HL-60 (cell line): ENCODE data around the gene P2RY14.
A peak's percentile ranks its signal among the peaks of the same experiment; 100 is the strongest.

Experiments used
- DNase-seq, 2 experiments: peaks; one replicate each; pipeline ENCODE4 v3.0.0-alpha.2; 2010 to 2020; ENCODE audit warnings: low read depth in 1 of 2, low spot score in 1 of 2
- H3K27ac ChIP-seq: fragments of 250-450 bp; sonication (Bioruptor Pico); replicated peaks from 2 replicates; pipeline ENCODE4 v1.5.1; 2020; ENCODE audit warnings: mild to moderate bottlenecking, moderate library complexity
- H3K27me3 ChIP-seq: fragments of 250-450 bp; sonication (Bioruptor Pico); 2 replicates; pipeline ENCODE4 v1.5.1; 2021; ENCODE audit warnings: mild to moderate bottlenecking, moderate library complexity; ENCODE audit not compliant: insufficient read depth, poor library complexity, severe bottlenecking
- H3K4me3 ChIP-seq: replicated peaks from 2 replicates; pipeline ENCODE4 v1.5.1; 2011; ENCODE audit warnings: mild to moderate bottlenecking, control low read depth, low read length; ENCODE audit not compliant: insufficient read depth
- GABPA ChIP-seq: IDR thresholded peaks from 2 replicates; pipeline ENCODE4 v1.6.1; 2012; ENCODE audit warnings: low read depth
- POLR2AphosphoS5 ChIP-seq: IDR thresholded peaks from 2 replicates; pipeline ENCODE4 v1.6.1; 2012; ENCODE audit warnings: low read depth
- SPI1 ChIP-seq: IDR thresholded peaks from 2 replicates; pipeline ENCODE4 v1.6.1; 2012; ENCODE audit warnings: low read depth, mild to moderate bottlenecking, borderline replicate concordance
- TF ChIP-seq, protein P1 (sequence below): IDR thresholded peaks from one replicate; pipeline ENCODE4 v1.5.1; 2011; ENCODE audit warnings: low read length, control low read depth, inconsistent platforms; ENCODE audit not compliant: insufficient read depth
- TF ChIP-seq, protein P2 (sequence below): IDR thresholded peaks from 2 replicates; pipeline ENCODE4 v1.6.1; 2012; ENCODE audit warnings: low read depth; ENCODE audit not compliant: insufficient replicate concordance

The P2RY14 gene

DNA sequence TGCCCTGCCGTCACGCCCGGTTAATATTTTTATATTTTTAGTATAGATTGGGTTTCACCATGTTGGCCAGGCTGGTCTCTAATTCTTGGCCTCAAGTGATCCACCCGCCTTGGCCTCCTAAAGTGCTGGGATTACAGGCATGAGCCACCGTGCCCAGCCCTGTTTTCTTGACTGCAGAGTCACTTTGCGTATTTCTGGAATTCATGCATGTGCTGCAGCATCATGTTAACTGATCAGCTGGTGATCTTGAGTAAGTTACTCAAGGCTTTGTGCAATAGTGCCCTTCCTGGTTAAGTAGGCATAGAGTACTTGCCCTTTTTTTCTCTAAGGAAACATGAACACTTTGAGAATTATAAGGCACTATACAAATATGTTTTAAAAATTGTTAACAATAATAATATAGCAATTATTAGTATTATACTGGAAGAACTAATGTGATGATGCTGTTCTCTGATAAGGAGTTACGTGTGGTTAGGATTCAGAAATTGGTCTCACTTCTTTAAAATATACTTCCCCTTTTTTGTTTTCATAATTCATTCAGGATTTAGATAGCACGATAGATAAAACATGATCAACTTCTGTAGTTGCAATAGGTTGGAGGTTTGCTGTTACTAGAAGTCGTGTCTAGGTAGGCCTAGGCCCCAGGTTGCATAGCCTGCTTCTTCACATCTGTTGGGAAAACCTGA is 108.9 kb downstream of the P2RY14 start:
- TF ChIP-seq POLR2AphosphoS5 = peak; percentile 26; the same call in 1 of the 2 replicates
- peak; percentile 44; the same call in 1 of the 2 replicates for TF ChIP-seq SPI1
- TF ChIP-seq, protein P1, sequence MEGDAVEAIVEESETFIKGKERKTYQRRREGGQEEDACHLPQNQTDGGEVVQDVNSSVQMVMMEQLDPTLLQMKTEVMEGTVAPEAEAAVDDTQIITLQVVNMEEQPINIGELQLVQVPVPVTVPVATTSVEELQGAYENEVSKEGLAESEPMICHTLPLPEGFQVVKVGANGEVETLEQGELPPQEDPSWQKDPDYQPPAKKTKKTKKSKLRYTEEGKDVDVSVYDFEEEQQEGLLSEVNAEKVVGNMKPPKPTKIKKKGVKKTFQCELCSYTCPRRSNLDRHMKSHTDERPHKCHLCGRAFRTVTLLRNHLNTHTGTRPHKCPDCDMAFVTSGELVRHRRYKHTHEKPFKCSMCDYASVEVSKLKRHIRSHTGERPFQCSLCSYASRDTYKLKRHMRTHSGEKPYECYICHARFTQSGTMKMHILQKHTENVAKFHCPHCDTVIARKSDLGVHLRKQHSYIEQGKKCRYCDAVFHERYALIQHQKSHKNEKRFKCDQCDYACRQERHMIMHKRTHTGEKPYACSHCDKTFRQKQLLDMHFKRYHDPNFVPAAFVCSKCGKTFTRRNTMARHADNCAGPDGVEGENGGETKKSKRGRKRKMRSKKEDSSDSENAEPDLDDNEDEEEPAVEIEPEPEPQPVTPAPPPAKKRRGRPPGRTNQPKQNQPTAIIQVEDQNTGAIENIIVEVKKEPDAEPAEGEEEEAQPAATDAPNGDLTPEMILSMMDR = no peak
- TF ChIP-seq, protein P2, sequence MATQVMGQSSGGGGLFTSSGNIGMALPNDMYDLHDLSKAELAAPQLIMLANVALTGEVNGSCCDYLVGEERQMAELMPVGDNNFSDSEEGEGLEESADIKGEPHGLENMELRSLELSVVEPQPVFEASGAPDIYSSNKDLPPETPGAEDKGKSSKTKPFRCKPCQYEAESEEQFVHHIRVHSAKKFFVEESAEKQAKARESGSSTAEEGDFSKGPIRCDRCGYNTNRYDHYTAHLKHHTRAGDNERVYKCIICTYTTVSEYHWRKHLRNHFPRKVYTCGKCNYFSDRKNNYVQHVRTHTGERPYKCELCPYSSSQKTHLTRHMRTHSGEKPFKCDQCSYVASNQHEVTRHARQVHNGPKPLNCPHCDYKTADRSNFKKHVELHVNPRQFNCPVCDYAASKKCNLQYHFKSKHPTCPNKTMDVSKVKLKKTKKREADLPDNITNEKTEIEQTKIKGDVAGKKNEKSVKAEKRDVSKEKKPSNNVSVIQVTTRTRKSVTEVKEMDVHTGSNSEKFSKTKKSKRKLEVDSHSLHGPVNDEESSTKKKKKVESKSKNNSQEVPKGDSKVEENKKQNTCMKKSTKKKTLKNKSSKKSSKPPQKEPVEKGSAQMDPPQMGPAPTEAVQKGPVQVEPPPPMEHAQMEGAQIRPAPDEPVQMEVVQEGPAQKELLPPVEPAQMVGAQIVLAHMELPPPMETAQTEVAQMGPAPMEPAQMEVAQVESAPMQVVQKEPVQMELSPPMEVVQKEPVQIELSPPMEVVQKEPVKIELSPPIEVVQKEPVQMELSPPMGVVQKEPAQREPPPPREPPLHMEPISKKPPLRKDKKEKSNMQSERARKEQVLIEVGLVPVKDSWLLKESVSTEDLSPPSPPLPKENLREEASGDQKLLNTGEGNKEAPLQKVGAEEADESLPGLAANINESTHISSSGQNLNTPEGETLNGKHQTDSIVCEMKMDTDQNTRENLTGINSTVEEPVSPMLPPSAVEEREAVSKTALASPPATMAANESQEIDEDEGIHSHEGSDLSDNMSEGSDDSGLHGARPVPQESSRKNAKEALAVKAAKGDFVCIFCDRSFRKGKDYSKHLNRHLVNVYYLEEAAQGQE = no peak
- Histone ChIP-seq H3K27ac (peak overlapping the region; percentile 61), H3K4me3 (0 out of 2 replicates have a peak overlapping the region, but pooled peaks have one; percentile 0), H3K27me3 (no peaks in the 10 kb centered on the region)
- peak; percentile 80 to 95 for DNase-seq

DNA sequence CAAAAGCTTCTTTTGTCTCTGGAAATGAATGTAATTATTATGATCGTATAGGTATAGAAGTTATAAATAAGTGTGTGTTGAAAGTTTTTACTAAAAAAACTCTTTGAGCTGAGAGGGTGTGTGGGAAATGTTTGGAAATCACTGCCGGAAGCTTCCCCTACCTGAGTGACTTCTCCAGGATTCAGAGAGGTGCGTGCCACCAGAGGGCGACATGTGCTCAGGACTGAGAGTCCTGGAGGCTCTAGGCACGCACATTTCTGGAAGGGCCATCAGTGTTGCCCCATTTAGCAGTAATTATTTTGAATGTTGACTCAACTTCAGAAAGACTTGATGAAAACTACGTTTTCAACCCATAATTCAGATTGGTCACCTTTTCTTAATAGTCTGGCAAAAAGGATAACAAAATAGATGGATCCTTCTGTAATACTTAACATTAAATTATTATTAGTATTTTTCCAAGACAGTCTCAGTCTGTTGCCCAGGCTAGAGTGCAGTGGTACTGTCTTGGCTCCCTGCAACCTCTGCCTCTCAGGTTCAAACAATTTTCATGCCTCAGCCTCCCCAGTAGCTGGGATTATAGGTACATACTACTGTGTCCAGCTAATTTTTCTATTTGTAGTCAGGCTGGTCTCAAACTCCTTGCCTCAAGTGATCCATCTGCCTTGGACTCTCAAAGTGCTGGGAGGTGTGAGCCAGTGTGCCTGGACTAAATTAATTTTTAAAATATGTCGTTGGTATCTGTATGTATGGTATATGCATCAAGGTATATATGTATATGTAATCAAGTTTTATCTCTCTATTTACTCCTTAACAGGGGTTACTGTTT is 109.9 kb downstream of the P2RY14 start:
- TF ChIP-seq SPI1 (no peak), POLR2AphosphoS5 (no peak), GABPA (no peak)
- TF ChIP-seq, protein P2 = no peak
- TF ChIP-seq, protein P1 = peak; percentile 47
- DNase-seq = peak; percentile 52 to 79
- H3K27ac ChIP-seq = no peak overlapping the region
- no peaks in the 10 kb centered on the region for H3K27me3 ChIP-seq
- no peak overlapping the region for H3K4me3 ChIP-seq

DNA sequence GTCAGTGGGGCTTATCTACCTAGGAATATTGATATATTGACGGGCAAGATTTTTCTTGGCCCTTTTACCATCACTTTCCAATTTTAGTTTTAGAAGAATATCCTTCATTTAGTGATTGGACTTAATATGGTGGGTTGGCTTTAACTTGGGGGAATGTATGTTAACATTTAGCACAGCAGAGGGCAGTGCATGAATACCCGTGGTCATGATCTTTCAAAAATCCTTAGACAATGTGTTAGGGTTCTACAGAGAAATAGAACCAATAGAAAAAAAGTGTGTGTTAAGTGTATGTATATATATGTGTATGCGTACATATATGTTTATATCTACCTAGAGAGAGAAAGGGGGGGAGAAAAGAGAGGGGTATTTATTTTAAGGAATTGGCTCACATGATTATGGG is 112.2 kb downstream of the P2RY14 start:
- DNase-seq = no peak
- no peak overlapping the region for H3K27ac ChIP-seq

More for the DNA sequence above, 112.2 kb downstream of the P2RY14 start:
- H3K27me3 ChIP-seq = no peaks in the 10 kb centered on the region
- H3K4me3 ChIP-seq = no peak overlapping the region
- no peak for TF ChIP-seq GABPA
- TF ChIP-seq, protein P1 = no peak
- TF ChIP-seq, protein P2 = no peak
- TF ChIP-seq POLR2AphosphoS5 = no peak
- TF ChIP-seq SPI1 = no peak
